Measurements from ENCODE around the gene CAPZB. TPM values are rescaled to one million over a fixed set of nuclear protein-coding genes. Genes with fewer than 3 reads are reported as not detected.

Gene CAPZB
- total RNA-seq, 1 experiment from 2014 or later = 348 TPM

- no peak overlapping the region for H3K9ac ChIP-seq (ENCODE audit: extremely low read depth, insufficient read length, low read length)
- no peaks in the 10 kb centered on the region for H3K23me2 ChIP-seq (ENCODE audit: insufficient read length, low read depth, low read length, poor library complexity, severe bottlenecking)
- Mint-ChIP-seq H3K27me3 (ENCODE audit: low read depth) (peaks cover 3% of the 10 kb centered on the region; the same call in 1 of the 2 replicates), H3K36me3 (ENCODE audit: insufficient read depth in 1 of 3, low read depth in 3 of 3) (no peaks in the 10 kb centered on the region), H3K9me3 (no peaks in the 10 kb centered on the region), H3K4me1 (peaks cover 4% of the 10 kb centered on the region in 2 experiments; a peak in 3 of 4 replicates), H3K27ac (no peak overlapping the region), H3K4me3 (no peak overlapping the region)
- H3K27ac ChIP-seq (ENCODE audit: insufficient read length, low read depth, low read length) = no peak overlapping the region
- no peak overlapping the region for H4K8ac ChIP-seq (replicated peaks; ENCODE audit: insufficient read length, low read depth, low read length)
- no CpG with 5 or more reads among the region's 11 CpGs for WGBS (ENCODE audit: extremely low coverage, insufficient read length, low lambda C conversion rate)
- no peaks in the 10 kb centered on the region for H3K79me1 ChIP-seq (ENCODE audit: insufficient read depth, low read depth, low read length, poor library complexity, severe bottlenecking)
- no peak overlapping the region for H2AK5ac ChIP-seq (ENCODE audit: insufficient read length, low read length)
- no peaks in the 10 kb centered on the region for H3K79me2 ChIP-seq (ENCODE audit: insufficient read depth, low read length)
- no peak overlapping the region for H3K56ac ChIP-seq (ENCODE audit: insufficient read length, low read depth, low read length)
- no peak for TF ChIP-seq CTCF (conservative IDR thresholded peaks at IDR 0.05)
- no peak overlapping the region for H2AFZ ChIP-seq (ENCODE audit: low read length)
- H3K4ac ChIP-seq (ENCODE audit: low read depth, low read length) = no peak overlapping the region
- H2BK15ac ChIP-seq (ENCODE audit: low read depth, low read length) = no peak overlapping the region
- H3K4me2 ChIP-seq (ENCODE audit: insufficient read depth, insufficient read length, low read length) = no peak overlapping the region
- no peak overlapping the region for H3T11ph ChIP-seq (ENCODE audit: low read length)
- no peaks in the 10 kb centered on the region for H3K9me3 ChIP-seq (ENCODE audit: control insufficient read depth, low read depth, low read length)
- no peak overlapping the region for H2BK5ac ChIP-seq (ENCODE audit: insufficient read length, low read length)
- no peaks in the 10 kb centered on the region for H4K20me1 ChIP-seq (ENCODE audit: control insufficient read depth, insufficient read depth, insufficient read length)
- no peak overlapping the region for H4K91ac ChIP-seq (ENCODE audit: insufficient read length, low read depth, low read length)
- H3K23ac ChIP-seq (ENCODE audit: insufficient read length, low read depth, low read length) = no peak overlapping the region
- H3K27me3 ChIP-seq (ENCODE audit: insufficient read depth, low read length) = no peaks in the 10 kb centered on the region
- no peak overlapping the region for H2BK20ac ChIP-seq (ENCODE audit: low read depth, low read length, poor library complexity, severe bottlenecking)
- DNase-seq = no peak
- H4K5ac ChIP-seq (ENCODE audit: insufficient read length, low read depth, low read length) = no peak overlapping the region
- H2BK120ac ChIP-seq (ENCODE audit: low read depth, low read length, poor library complexity, severe bottlenecking) = no peak overlapping the region
- no peaks in the 10 kb centered on the region for H3K4me1 ChIP-seq (ENCODE audit: insufficient read depth, low read length)
- no peak overlapping the region for H3K14ac ChIP-seq (ENCODE audit: insufficient read depth, low read length)
- no peak overlapping the region for H3K18ac ChIP-seq (ENCODE audit: insufficient read length, low read depth, low read length)
- H2BK12ac ChIP-seq (ENCODE audit: insufficient read length, low read depth, low read length) = no peak overlapping the region
Measured at GRCh38 chr1:19505693-19506457, 20.5 kb upstream of the CAPZB start.

All from H9 (cell line).